Neural cell (in vitro differentiated cells): ENCODE measurements around the gene FILIP1. TPM values are rescaled to one million over a fixed set of nuclear protein-coding genes. Genes with fewer than 3 reads are reported as not detected.

Experiments used
- H2AFZ ChIP-seq: fragments of 200-600, 300-800 bp; sonication (generic), shearing (Covaris generic); 2 replicates; pipeline ENCODE4 v1.6.0; 2014; ENCODE audit warnings: low read depth, mild to moderate bottlenecking, antibody characterized with exemption, low read length, moderate library complexity
- H3F3A ChIP-seq: fragments of 200-600 bp; shearing (Covaris generic); 2 replicates; pipeline ENCODE4 v1.6.1; 2016; ENCODE audit warnings: mild to moderate bottlenecking, moderate library complexity, mixed read lengths, antibody characterized with exemption, low read length; ENCODE audit not compliant: insufficient read depth, poor library complexity, severe bottlenecking
- H3K27ac ChIP-seq: fragments of 200-600, 300-800 bp; sonication (generic), shearing (Covaris generic); 2 replicates; pipeline ENCODE4 v1.5.1; 2014; ENCODE audit warnings: mild to moderate bottlenecking, low read length, moderate library complexity
- H3K27me3 ChIP-seq: fragments of 300-800, 200-600 bp; sonication (generic), shearing (Covaris generic); 2 replicates; pipeline ENCODE4 v1.6.0; 2014; ENCODE audit warnings: mild to moderate bottlenecking, low read depth, low read length, moderate library complexity; ENCODE audit not compliant: insufficient read depth
- H3K36me3 ChIP-seq: fragments of 300-800, 200-600 bp; sonication (generic), shearing (Covaris generic); 2 replicates; pipeline ENCODE4 v1.5.1; 2014; ENCODE audit warnings: mild to moderate bottlenecking, antibody characterized with exemption, low read length, moderate library complexity; ENCODE audit not compliant: insufficient read depth
- H3K4me2 ChIP-seq: fragments of 300-800, 200-600 bp; sonication (generic), shearing (Covaris generic); 2 replicates; pipeline ENCODE4 v1.6.0; 2014; ENCODE audit warnings: mild to moderate bottlenecking, low read length
- H3K4me3 ChIP-seq: fragments of 300-800, 200-600 bp; sonication (generic), shearing (Covaris generic); 2 replicates; pipeline ENCODE4 v1.5.1; 2014; ENCODE audit warnings: mild to moderate bottlenecking, low read length, moderate library complexity
- H3K79me2 ChIP-seq: fragments of 200-600 bp; shearing (Covaris generic); replicated peaks from 2 replicates; pipeline ENCODE4 v1.6.0; 2014; ENCODE audit warnings: mild to moderate bottlenecking, low read length, moderate library complexity; ENCODE audit not compliant: insufficient read depth
- H3K9ac ChIP-seq: fragments of 300-800, 200-600 bp; sonication (generic), shearing (Covaris generic); 2 replicates; pipeline ENCODE4 v1.6.1; 2016; ENCODE audit warnings: mild to moderate bottlenecking, low read length, mixed read lengths
- H3K9me2 ChIP-seq: fragments of 200-600 bp; shearing (Covaris generic); 2 replicates; pipeline ENCODE4 v1.6.1; 2016; ENCODE audit warnings: mild to moderate bottlenecking, low read length, mixed read lengths; ENCODE audit not compliant: insufficient read depth
- H3K9me3 ChIP-seq: fragments of 200-600, 300-800 bp; sonication (generic), shearing (Covaris generic); 2 replicates; pipeline ENCODE4 v1.6.1; 2016; ENCODE audit warnings: mild to moderate bottlenecking, mixed run types, low read length, moderate library complexity, mixed read lengths
- H4K20me1 ChIP-seq: fragments of 200-600 bp; shearing (Covaris generic); 2 replicates; pipeline ENCODE4 v1.6.1; 2016; ENCODE audit warnings: mild to moderate bottlenecking, mixed run types; ENCODE audit not compliant: insufficient read depth
- EP300 ChIP-seq: fragments of 450-650 bp; conservative IDR thresholded peaks from 2 replicates; pipeline ENCODE4 v1.6.1; 2014; ENCODE audit warnings: antibody characterized with exemption, mild to moderate bottlenecking, moderate library complexity; ENCODE audit not compliant: poor library complexity, severe bottlenecking
- EZH2 ChIP-seq: fragments of 200-600, 300-800 bp; shearing (Covaris generic), sonication (generic); IDR thresholded peaks from 2 replicates; pipeline ENCODE4 v1.6.1; 2014; ENCODE audit warnings: antibody characterized with exemption, low read length, borderline replicate concordance, mild to moderate bottlenecking; ENCODE audit not compliant: insufficient read depth, poor library complexity, severe bottlenecking
- MXI1 ChIP-seq: fragments of 450-650 bp; conservative IDR thresholded peaks from 2 replicates; pipeline ENCODE4 v1.6.1; 2014; ENCODE audit warnings: antibody characterized with exemption, mild to moderate bottlenecking; ENCODE audit not compliant: poor library complexity, severe bottlenecking
- POLR2AphosphoS5 ChIP-seq: IDR thresholded peaks from 2 replicates; pipeline ENCODE4 v1.6.1; 2012
- RAD21 ChIP-seq: fragments of 450-650 bp; conservative IDR thresholded peaks from 2 replicates; pipeline ENCODE4 v1.6.1; 2014; ENCODE audit warnings: antibody characterized with exemption, mild to moderate bottlenecking, moderate library complexity
- SMC3 ChIP-seq: fragments of 450-650 bp; conservative IDR thresholded peaks from 2 replicates; pipeline ENCODE4 v1.6.1; 2014; ENCODE audit warnings: antibody characterized with exemption, mild to moderate bottlenecking, moderate library complexity; ENCODE audit not compliant: poor library complexity
- TAF1 ChIP-seq: IDR thresholded peaks from 2 replicates; pipeline ENCODE4 v1.6.1; 2012; ENCODE audit warnings: low read depth
- polyA plus RNA-seq: library from polyadenylated mRNA; depleted of rRNA; stranded (reverse); fragments of >200 nt; gene quantifications from 2 replicates; pipeline ENCODE4 v1.2.3, GENCODE V29; 2014
- TF ChIP-seq, protein P1 (sequence below): fragments of 450-650 bp; IDR thresholded peaks from 2 replicates; pipeline ENCODE4 v1.5.1; 2014; ENCODE audit warnings: antibody characterized with exemption, mild to moderate bottlenecking, moderate library complexity; ENCODE audit not compliant: poor library complexity, severe bottlenecking
- TF ChIP-seq, protein P2 (sequence below): IDR thresholded peaks from 2 replicates; pipeline ENCODE4 v1.6.1; 2012; ENCODE audit warnings: borderline replicate concordance

Gene FILIP1
- polyA plus RNA-seq, 1 donor from 2014 or later = 1.4 TPM

GRCh38 chr6:75305573-75305972 is 188.0 kb downstream of the FILIP1 start:
- Histone ChIP-seq H3F3A (no peaks in the 10 kb centered on the region), H3K27me3 (no peaks in the 10 kb centered on the region), H3K9me2 (no peaks in the 10 kb centered on the region), H3K9me3 (no peaks in the 10 kb centered on the region), H2AFZ (no peak overlapping the region), H4K20me1 (no peaks in the 10 kb centered on the region), H3K4me2 (no peak overlapping the region), H3K27ac (no peak overlapping the region), H3K4me3 (no peak overlapping the region), H3K79me2 (no peaks in the 10 kb centered on the region), H3K9ac (no peak overlapping the region), H3K36me3 (no peaks in the 10 kb centered on the region)
- TF ChIP-seq RAD21 (no peak), SMC3 (no peak), MXI1 (no peak), TAF1 (no peak)
- TF ChIP-seq, protein P1, sequence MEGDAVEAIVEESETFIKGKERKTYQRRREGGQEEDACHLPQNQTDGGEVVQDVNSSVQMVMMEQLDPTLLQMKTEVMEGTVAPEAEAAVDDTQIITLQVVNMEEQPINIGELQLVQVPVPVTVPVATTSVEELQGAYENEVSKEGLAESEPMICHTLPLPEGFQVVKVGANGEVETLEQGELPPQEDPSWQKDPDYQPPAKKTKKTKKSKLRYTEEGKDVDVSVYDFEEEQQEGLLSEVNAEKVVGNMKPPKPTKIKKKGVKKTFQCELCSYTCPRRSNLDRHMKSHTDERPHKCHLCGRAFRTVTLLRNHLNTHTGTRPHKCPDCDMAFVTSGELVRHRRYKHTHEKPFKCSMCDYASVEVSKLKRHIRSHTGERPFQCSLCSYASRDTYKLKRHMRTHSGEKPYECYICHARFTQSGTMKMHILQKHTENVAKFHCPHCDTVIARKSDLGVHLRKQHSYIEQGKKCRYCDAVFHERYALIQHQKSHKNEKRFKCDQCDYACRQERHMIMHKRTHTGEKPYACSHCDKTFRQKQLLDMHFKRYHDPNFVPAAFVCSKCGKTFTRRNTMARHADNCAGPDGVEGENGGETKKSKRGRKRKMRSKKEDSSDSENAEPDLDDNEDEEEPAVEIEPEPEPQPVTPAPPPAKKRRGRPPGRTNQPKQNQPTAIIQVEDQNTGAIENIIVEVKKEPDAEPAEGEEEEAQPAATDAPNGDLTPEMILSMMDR = no peak

GRCh38 chr6:75302280-75302679 is 191.3 kb downstream of the FILIP1 start:
- Histone ChIP-seq H3K4me3 (no peak overlapping the region), H4K20me1 (no peaks in the 10 kb centered on the region), H3K9me2 (no peaks in the 10 kb centered on the region), H3K4me2 (no peak overlapping the region), H3K79me2 (no peaks in the 10 kb centered on the region), H3K9ac (no peak overlapping the region), H3K27me3 (no peaks in the 10 kb centered on the region), H3F3A (no peaks in the 10 kb centered on the region), H3K9me3 (no peaks in the 10 kb centered on the region), H3K36me3 (no peaks in the 10 kb centered on the region), H2AFZ (no peak overlapping the region), H3K27ac (no peak overlapping the region)
- TF ChIP-seq POLR2AphosphoS5 = no peak
- TF ChIP-seq EZH2 = no peak
- TF ChIP-seq, protein P1 = no peak
- no peak for TF ChIP-seq MXI1
- TF ChIP-seq, protein P2, sequence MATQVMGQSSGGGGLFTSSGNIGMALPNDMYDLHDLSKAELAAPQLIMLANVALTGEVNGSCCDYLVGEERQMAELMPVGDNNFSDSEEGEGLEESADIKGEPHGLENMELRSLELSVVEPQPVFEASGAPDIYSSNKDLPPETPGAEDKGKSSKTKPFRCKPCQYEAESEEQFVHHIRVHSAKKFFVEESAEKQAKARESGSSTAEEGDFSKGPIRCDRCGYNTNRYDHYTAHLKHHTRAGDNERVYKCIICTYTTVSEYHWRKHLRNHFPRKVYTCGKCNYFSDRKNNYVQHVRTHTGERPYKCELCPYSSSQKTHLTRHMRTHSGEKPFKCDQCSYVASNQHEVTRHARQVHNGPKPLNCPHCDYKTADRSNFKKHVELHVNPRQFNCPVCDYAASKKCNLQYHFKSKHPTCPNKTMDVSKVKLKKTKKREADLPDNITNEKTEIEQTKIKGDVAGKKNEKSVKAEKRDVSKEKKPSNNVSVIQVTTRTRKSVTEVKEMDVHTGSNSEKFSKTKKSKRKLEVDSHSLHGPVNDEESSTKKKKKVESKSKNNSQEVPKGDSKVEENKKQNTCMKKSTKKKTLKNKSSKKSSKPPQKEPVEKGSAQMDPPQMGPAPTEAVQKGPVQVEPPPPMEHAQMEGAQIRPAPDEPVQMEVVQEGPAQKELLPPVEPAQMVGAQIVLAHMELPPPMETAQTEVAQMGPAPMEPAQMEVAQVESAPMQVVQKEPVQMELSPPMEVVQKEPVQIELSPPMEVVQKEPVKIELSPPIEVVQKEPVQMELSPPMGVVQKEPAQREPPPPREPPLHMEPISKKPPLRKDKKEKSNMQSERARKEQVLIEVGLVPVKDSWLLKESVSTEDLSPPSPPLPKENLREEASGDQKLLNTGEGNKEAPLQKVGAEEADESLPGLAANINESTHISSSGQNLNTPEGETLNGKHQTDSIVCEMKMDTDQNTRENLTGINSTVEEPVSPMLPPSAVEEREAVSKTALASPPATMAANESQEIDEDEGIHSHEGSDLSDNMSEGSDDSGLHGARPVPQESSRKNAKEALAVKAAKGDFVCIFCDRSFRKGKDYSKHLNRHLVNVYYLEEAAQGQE = no peak
- no peak for TF ChIP-seq EP300
- TF ChIP-seq TAF1 = no peak
- TF ChIP-seq RAD21 = no peak
- no peak for TF ChIP-seq SMC3
